ENCODE measurements around the gene PIN1.

DNA sequence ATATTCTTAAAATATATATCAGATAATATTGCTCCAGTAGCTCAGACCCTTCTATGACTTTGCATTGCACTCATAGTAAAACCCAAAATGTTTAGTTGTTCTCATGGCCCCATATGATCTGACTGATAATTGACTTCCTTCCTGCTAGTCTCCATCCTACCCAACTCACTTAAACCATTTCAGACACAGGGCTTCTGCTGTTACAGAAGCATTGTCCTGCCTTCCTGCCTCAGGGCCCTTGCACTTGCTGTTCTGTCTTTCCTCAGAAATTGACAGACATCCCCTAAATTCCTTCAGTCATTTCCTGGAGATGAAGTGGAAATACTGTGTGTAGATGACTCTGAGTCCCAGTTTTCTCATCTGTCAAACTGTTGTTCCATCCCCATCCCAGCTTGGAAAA, 36.0 kb upstream of the PIN1 start:
- TF ChIP-seq POLR2AphosphoS5 (IDR thresholded peaks at IDR 0.05; ENCODE audit: low read depth, low read length) (no peak), POLR2A (IDR thresholded peaks at IDR 0.05; ENCODE audit: low read depth, low read length) (no peak), TAF1 (IDR thresholded peaks at IDR 0.05; ENCODE audit: borderline replicate concordance, low read depth, low read length) (no peak)
